ENCODE results near the gene TUBB6. TPM values are rescaled to one million over a fixed set of nuclear protein-coding genes. Genes with fewer than 3 reads are reported as not detected.

The TUBB6 gene
- total and polyA plus RNA-seq, 10 of the 15 experiments (the other 5 are each of a cell fraction or from before 2014, with no cell fraction given) = 27.4 to 262 (median 82.5) TPM

DNA sequence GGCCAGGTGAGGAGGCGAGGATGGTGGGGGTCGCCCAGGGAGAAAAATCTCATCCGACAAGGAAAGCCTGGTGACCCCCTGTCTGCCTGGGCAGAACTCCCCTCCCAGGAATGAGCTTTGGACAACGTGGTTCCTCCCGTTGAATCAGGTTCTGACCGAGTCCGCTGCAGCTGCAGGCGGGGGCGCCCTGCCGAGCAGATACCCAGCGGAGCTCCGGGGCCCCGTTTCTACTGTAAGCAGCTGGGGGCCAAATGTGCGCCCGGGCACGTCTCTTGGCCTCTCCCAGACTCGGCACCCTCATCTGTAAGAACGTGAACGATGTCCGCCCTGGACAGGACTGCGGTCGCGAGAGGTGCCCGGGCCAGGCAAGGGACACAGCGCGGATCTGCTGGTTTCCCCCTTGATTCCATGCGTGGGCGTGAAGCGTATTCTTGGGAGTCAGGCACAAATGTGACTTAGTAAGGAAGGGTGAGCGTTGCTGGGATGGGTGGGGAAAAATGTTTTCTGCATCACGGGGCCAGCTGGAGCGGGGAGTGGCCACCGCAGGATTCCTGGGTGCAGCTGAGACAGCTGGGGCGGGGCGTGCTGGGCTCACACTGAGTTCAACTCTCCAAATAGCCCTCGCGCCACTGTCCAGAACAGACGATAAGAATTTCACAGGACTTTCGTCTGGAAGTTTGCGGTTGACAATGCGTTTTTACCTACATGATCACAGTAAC lies 20.2 kb upstream of the TUBB6 start:
- DNase-seq (ENCODE audit: low read depth, low spot score) = no peak
- Histone ChIP-seq H3K4me1 (ENCODE audit: control insufficient read depth, insufficient read depth, low read length) (no peaks in the 10 kb centered on the region), H3K36me3 (ENCODE audit: control insufficient read depth in 2 of 2, insufficient read depth in 2 of 2, low read length in 1 of 2) (no peaks in the 10 kb centered on the region), H3K27ac (ENCODE audit: control insufficient read depth, insufficient read depth) (no peak overlapping the region), H3K9ac (ENCODE audit: control insufficient read depth, insufficient read depth, low read length) (no peak overlapping the region), H4K20me1 (ENCODE audit: control insufficient read depth, insufficient read depth) (no peaks in the 10 kb centered on the region; the same call in 1 of the 2 replicates), H2AFZ (ENCODE audit: control insufficient read depth, low read depth, low read length) (no peak overlapping the region), H3K27me3 (replicated peaks in 1 of 2; ENCODE audit: control insufficient read depth in 2 of 2, insufficient read depth in 2 of 2, low read length in 1 of 2) (peaks cover 7% of the 10 kb centered on the region in 2 experiments; a peak in 3 of 4 replicates), H3K4me2 (ENCODE audit: control insufficient read depth, insufficient read depth) (no peak overlapping the region), H3K9me3 (replicated peaks; ENCODE audit: control insufficient read depth, insufficient read depth, low read length) (no peaks in the 10 kb centered on the region), H3K79me2 (ENCODE audit: control insufficient read depth, insufficient read depth, low read length) (no peaks in the 10 kb centered on the region), H3K4me3 (no peak overlapping the region)
- TF ChIP-seq, protein P1, sequence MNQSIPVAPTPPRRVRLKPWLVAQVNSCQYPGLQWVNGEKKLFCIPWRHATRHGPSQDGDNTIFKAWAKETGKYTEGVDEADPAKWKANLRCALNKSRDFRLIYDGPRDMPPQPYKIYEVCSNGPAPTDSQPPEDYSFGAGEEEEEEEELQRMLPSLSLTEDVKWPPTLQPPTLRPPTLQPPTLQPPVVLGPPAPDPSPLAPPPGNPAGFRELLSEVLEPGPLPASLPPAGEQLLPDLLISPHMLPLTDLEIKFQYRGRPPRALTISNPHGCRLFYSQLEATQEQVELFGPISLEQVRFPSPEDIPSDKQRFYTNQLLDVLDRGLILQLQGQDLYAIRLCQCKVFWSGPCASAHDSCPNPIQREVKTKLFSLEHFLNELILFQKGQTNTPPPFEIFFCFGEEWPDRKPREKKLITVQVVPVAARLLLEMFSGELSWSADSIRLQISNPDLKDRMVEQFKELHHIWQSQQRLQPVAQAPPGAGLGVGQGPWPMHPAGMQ (IDR thresholded peaks at IDR 0.05; ENCODE audit: borderline replicate concordance) = no peak
- TF ChIP-seq SMARCA5 (IDR thresholded peaks at IDR 0.05) (no peak), EED (IDR thresholded peaks at IDR 0.05; ENCODE audit: low read depth) (no peak), CBX5 (IDR thresholded peaks at IDR 0.05; ENCODE audit: low read depth) (no peak), MXI1 (IDR thresholded peaks at IDR 0.05; ENCODE audit: low read depth, low read length) (no peak), IKZF1 (conservative IDR thresholded peaks at IDR 0.05) (no peak), RAD51 (IDR thresholded peaks at IDR 0.05) (no peak), HCFC1 (IDR thresholded peaks at IDR 0.05; ENCODE audit: low read length) (no peak)
- TF ChIP-seq, protein P2, sequence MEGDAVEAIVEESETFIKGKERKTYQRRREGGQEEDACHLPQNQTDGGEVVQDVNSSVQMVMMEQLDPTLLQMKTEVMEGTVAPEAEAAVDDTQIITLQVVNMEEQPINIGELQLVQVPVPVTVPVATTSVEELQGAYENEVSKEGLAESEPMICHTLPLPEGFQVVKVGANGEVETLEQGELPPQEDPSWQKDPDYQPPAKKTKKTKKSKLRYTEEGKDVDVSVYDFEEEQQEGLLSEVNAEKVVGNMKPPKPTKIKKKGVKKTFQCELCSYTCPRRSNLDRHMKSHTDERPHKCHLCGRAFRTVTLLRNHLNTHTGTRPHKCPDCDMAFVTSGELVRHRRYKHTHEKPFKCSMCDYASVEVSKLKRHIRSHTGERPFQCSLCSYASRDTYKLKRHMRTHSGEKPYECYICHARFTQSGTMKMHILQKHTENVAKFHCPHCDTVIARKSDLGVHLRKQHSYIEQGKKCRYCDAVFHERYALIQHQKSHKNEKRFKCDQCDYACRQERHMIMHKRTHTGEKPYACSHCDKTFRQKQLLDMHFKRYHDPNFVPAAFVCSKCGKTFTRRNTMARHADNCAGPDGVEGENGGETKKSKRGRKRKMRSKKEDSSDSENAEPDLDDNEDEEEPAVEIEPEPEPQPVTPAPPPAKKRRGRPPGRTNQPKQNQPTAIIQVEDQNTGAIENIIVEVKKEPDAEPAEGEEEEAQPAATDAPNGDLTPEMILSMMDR (IDR thresholded peaks at IDR 0.05 in 2 of 3, conservative IDR thresholded peaks at IDR 0.05 in 1 of 3; ENCODE audit: control insufficient read depth in 2 of 3, extremely low read depth in 1 of 3, insufficient read depth in 1 of 3, low read depth in 3 of 3, low read length in 3 of 3) = no peak
- TF ChIP-seq, protein P3, sequence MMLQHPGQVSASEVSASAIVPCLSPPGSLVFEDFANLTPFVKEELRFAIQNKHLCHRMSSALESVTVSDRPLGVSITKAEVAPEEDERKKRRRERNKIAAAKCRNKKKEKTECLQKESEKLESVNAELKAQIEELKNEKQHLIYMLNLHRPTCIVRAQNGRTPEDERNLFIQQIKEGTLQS (IDR thresholded peaks at IDR 0.05; ENCODE audit: borderline replicate concordance, extremely low read depth, low read depth, low read length) = no peak
- TF ChIP-seq, protein P4, sequence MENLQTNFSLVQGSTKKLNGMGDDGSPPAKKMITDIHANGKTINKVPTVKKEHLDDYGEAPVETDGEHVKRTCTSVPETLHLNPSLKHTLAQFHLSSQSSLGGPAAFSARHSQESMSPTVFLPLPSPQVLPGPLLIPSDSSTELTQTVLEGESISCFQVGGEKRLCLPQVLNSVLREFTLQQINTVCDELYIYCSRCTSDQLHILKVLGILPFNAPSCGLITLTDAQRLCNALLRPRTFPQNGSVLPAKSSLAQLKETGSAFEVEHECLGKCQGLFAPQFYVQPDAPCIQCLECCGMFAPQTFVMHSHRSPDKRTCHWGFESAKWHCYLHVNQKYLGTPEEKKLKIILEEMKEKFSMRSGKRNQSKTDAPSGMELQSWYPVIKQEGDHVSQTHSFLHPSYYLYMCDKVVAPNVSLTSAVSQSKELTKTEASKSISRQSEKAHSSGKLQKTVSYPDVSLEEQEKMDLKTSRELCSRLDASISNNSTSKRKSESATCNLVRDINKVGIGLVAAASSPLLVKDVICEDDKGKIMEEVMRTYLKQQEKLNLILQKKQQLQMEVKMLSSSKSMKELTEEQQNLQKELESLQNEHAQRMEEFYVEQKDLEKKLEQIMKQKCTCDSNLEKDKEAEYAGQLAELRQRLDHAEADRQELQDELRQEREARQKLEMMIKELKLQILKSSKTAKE (IDR thresholded peaks at IDR 0.05; ENCODE audit: low read depth, poor library complexity, severe bottlenecking) = no peak
- TF ChIP-seq, protein P5, sequence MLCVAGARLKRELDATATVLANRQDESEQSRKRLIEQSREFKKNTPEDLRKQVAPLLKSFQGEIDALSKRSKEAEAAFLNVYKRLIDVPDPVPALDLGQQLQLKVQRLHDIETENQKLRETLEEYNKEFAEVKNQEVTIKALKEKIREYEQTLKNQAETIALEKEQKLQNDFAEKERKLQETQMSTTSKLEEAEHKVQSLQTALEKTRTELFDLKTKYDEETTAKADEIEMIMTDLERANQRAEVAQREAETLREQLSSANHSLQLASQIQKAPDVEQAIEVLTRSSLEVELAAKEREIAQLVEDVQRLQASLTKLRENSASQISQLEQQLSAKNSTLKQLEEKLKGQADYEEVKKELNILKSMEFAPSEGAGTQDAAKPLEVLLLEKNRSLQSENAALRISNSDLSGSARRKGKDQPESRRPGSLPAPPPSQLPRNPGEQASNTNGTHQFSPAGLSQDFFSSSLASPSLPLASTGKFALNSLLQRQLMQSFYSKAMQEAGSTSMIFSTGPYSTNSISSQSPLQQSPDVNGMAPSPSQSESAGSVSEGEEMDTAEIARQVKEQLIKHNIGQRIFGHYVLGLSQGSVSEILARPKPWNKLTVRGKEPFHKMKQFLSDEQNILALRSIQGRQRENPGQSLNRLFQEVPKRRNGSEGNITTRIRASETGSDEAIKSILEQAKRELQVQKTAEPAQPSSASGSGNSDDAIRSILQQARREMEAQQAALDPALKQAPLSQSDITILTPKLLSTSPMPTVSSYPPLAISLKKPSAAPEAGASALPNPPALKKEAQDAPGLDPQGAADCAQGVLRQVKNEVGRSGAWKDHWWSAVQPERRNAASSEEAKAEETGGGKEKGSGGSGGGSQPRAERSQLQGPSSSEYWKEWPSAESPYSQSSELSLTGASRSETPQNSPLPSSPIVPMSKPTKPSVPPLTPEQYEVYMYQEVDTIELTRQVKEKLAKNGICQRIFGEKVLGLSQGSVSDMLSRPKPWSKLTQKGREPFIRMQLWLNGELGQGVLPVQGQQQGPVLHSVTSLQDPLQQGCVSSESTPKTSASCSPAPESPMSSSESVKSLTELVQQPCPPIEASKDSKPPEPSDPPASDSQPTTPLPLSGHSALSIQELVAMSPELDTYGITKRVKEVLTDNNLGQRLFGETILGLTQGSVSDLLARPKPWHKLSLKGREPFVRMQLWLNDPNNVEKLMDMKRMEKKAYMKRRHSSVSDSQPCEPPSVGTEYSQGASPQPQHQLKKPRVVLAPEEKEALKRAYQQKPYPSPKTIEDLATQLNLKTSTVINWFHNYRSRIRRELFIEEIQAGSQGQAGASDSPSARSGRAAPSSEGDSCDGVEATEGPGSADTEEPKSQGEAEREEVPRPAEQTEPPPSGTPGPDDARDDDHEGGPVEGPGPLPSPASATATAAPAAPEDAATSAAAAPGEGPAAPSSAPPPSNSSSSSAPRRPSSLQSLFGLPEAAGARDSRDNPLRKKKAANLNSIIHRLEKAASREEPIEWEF (IDR thresholded peaks at IDR 0.05; ENCODE audit: insufficient replicate concordance, low read depth, low read length) = no peak
- ChIA-PET RAD21 (ENCODE audit: unreplicated experiment) (interaction anchor here (0.5 kb wide), 1 partner anchor 52 kb away, joined by 4 read pairs; no protein-coding TSS in a partner anchor), SMC1A (ENCODE audit: uncharacterized antibody, unreplicated experiment) (no interaction called here), POLR2A (no interaction called here), CTCF (no interaction called here)
- intact Hi-C loops (cut with micrococcal nuclease; ENCODE audit: unreplicated experiment) = no loop called here
- WGBS (ENCODE audit: insufficient coverage, insufficient replicate concordance, low lambda C conversion rate, missing lambda C conversion rate) = 29% methylated on average over 39 of the region's 41 CpGs
- in situ Hi-C loops (cut with MboI) = no loop called here
- ATAC-seq = no peak
- BruUV-seq (replicated peaks) = no TSS peak
- FAIRE-seq = no peak
